Thoracic aorta (tissue), 2 donors: Measurements from ENCODE around the gene DIP2B. TPM values are rescaled to one million over a fixed set of nuclear protein-coding genes. Genes with fewer than 3 reads are reported as not detected.

Experiments
- ATAC-seq: fragments of 150-250 bp; one replicate; pipeline ENCODE4 v1.8.0; 2017; ENCODE audit warnings: low read depth; ENCODE audit not compliant: insufficient number of reproducible peaks, low FRiP score
- DNase-seq: peaks from one replicate; pipeline ENCODE4 v3.0.0-alpha.2; 2020; ENCODE audit warnings: low spot score
- H3K27ac ChIP-seq, 2 donors: fragments of 200-600 bp; sonication (generic); 1 replicate in 1 of 2; 2 replicates in 1 of 2; pipeline ENCODE4 v1.5.1; 2016; ENCODE audit warnings: mild to moderate bottlenecking in 2 of 2, moderate library complexity in 2 of 2
- H3K27me3 ChIP-seq: fragments of 200-600 bp; sonication (generic); replicated peaks from 2 replicates; pipeline ENCODE4 v1.6.0; 2016; ENCODE audit warnings: mild to moderate bottlenecking; ENCODE audit not compliant: insufficient read depth
- H3K36me3 ChIP-seq: fragments of 200-600 bp; sonication (generic); one replicate; pipeline ENCODE4 v1.5.1; 2016
- H3K4me1 ChIP-seq, 2 donors: fragments of 200-600 bp; sonication (generic); 1 replicate in 1 of 2; 2 replicates in 1 of 2; pipeline versions ENCODE4 v1.5.1 to v1.6.0; 2016; ENCODE audit warnings: low read depth in 2 of 2, mild to moderate bottlenecking in 1 of 2; ENCODE audit not compliant: control insufficient read depth in 1 of 2
- H3K4me3 ChIP-seq: fragments of 200-600 bp; sonication (generic); 2 replicates; pipeline ENCODE4 v1.5.1; 2016; ENCODE audit warnings: mild to moderate bottlenecking
- H3K9me3 ChIP-seq: fragments of 200-600 bp; sonication (generic); 2 replicates; pipeline ENCODE4 v1.5.1; 2016
- CTCF ChIP-seq: fragments of 200-600 bp; sonication (generic); IDR thresholded peaks from one replicate; pipeline ENCODE4 v1.5.1; 2019; ENCODE audit warnings: antibody characterized with exemption
- total RNA-seq, 2 donors: library from RNA; depleted of rRNA; stranded (reverse); fragments of >200 nt; gene quantifications; one replicate each; pipeline versions ENCODE4 v1.1.0 to v1.2.3, GENCODE V29; 2016

DIP2B gene
- total RNA-seq, 2 donors from 2014 or later, result 22.3 to 22.9 TPM

- Histone ChIP-seq H3K4me1 (no peaks in the 10 kb centered on the region), H3K27ac (no peak overlapping the region), H3K36me3 (no peaks in the 10 kb centered on the region), H3K4me3 (no peak overlapping the region), H3K9me3 (no peaks in the 10 kb centered on the region), H3K27me3 (no peaks in the 10 kb centered on the region)
- no peak for TF ChIP-seq CTCF
- no peak for DNase-seq
- no peak for ATAC-seq
Observed at GRCh38 chr12:50772470-50772869, 267.7 kb downstream of the DIP2B start.

DNA sequence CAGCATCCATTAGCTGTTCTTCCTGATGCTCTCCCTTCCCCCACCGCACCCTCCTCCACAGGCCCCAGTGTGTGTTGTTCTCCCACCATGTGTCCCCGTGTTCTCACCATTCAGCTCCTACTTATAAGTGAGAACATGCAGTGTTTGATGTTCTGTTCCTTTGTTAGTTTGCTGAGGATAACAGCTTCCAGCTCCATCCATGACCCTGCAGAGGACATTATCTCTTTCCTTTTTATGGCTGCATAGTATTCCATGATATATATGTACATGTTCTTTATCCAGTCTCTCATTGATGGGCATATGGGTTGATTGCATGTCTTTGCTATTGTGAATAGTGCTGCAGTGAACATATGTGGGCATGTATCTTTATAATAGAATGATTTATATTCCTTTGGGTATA lies 268.1 kb downstream of the DIP2B start:
- H3K27me3 ChIP-seq, result no peaks in the 10 kb centered on the region
- no peak overlapping the region for H3K27ac ChIP-seq
- H3K4me1 ChIP-seq, result no peaks in the 10 kb centered on the region
- no peak overlapping the region for H3K4me3 ChIP-seq
- no peaks in the 10 kb centered on the region for H3K9me3 ChIP-seq
- ATAC-seq, result no peak
- no peak for DNase-seq
- no peaks in the 10 kb centered on the region for H3K36me3 ChIP-seq
- no peak for TF ChIP-seq CTCF

GRCh38 chr12:50775251-50775650 lies 270.5 kb downstream of the DIP2B start:
- DNase-seq (no peak), ATAC-seq (no peak)
- H3K9me3 ChIP-seq, result no peaks in the 10 kb centered on the region
- no peaks in the 10 kb centered on the region for H3K4me1 ChIP-seq
- no peak for TF ChIP-seq CTCF
- no peak overlapping the region for H3K4me3 ChIP-seq
- no peaks in the 10 kb centered on the region for H3K27me3 ChIP-seq
- H3K27ac ChIP-seq, result no peak overlapping the region
- H3K36me3 ChIP-seq, result no peaks in the 10 kb centered on the region

- Histone ChIP-seq H3K27ac (no peak overlapping the region), H3K36me3 (peaks cover 7% of the 10 kb centered on the region), H3K4me1 (no peaks in the 10 kb centered on the region), H3K9me3 (no peaks in the 10 kb centered on the region), H3K4me3 (no peak overlapping the region), H3K27me3 (no peaks in the 10 kb centered on the region)
- DNase-seq (no peak), ATAC-seq (no peak)
- no peak for TF ChIP-seq CTCF
Observed at GRCh38 chr12:50776749-50777728, 272.3 kb downstream of the DIP2B start.

DNA sequence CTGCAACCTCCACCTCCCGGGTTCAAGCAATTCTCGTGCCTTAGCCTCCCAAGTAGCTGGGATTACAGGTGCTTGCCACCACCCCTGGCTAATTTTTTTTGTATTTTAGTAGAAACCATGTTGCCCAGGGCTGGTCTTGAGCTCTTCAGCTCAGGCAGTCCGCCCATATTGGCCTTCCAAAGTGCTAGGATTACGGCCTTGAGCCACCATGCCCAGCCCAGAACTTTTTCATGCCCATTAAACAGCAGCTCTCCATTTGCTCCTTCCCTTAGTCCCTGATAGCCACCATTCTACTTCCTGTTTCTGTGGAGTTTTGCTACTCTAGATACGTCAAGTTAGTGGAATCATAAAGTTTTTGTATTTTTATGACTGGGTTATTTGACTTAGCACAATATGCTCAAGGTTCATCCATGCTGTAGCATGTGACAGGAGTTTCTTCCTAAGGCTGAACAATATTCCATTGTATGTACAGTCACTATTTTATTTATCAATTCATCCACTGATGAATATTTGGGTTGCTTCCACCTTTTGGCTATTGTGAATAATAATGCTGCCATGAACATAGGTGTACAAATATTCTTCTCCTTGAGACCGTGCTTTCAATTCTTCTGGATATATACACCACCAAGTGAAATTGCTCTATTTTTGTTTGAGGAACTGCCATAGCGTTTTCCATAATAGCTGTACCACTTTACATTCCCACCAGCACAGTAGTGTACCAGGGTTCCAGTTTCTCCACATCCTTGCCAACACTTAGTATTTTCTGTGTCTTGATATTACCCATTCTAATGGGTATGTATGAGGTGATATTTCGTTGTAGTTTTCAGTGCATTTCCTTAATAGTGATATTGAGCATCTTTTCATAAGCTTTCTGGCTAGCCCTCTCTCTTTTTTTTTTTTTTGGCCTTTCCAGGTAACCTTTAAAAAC lies 274.1 kb downstream of the DIP2B start:
- ATAC-seq (no peak), DNase-seq (no peak)
- H3K27me3 ChIP-seq, result no peaks in the 10 kb centered on the region
- H3K4me1 ChIP-seq, result no peaks in the 10 kb centered on the region
- H3K36me3 ChIP-seq, result peaks cover 10% of the 10 kb centered on the region
- H3K4me3 ChIP-seq, result no peak overlapping the region
- TF ChIP-seq CTCF, result no peak
- no peaks in the 10 kb centered on the region for H3K9me3 ChIP-seq
- H3K27ac ChIP-seq, result no peak overlapping the region
